Activated CD4-positive, alpha-beta T cell treated with anti-CD3 and anti-CD28 coated beads for 24 hours (primary cell): ENCODE results near the gene FOLH1.
"Not testable (repeated sequence)": the region's sequence is repeated elsewhere in the genome, so short reads cannot be mapped to it uniquely, and the experiment has no call there.

Experiments used
- DNase-seq, 2 donors: peaks; one replicate each; pipeline ENCODE4 v3.0.0-alpha.2; 2020; ENCODE audit warnings: low read depth in 2 of 2

Gene FOLH1

DNA sequence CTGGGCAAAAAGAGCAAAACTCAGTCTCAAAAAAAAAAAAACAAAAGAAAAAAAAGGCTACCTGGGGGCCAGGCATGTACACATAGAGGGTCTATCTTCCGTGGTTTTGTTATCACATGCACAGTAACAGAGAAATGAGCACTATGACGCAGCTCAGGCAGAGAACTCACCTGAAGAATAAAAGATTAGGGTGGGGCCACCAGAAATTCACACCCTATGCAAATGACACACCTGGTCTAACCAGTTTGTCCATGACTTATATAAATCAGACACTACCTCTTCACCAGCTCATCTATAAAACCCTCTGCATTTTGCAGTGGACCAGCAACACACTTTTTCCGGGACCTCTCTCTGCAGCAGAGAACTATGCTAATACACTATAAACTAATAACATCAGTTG is 30.5 kb downstream of the FOLH1 start:
- not testable (repeated sequence) for DNase-seq

DNA sequence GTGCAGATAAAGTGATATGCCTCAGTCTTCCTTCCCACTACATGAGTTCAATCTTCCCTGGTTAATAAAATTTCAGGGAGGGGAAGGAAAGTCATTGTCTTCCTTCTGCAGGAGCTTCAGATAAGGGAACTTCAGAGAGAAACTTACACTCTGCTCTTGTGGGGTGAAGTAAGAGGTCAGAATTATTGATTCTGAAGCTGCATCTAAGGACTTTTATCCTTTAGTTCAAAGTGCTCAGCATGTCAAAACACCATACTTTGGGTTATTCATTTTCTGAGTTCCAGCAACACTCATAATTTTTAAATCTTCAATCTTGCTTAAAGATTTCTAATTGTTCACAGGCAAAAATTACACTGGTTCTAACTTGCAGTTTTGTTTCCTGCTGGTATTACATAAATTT is 33.0 kb downstream of the FOLH1 start:
- not testable (repeated sequence) for DNase-seq

DNA sequence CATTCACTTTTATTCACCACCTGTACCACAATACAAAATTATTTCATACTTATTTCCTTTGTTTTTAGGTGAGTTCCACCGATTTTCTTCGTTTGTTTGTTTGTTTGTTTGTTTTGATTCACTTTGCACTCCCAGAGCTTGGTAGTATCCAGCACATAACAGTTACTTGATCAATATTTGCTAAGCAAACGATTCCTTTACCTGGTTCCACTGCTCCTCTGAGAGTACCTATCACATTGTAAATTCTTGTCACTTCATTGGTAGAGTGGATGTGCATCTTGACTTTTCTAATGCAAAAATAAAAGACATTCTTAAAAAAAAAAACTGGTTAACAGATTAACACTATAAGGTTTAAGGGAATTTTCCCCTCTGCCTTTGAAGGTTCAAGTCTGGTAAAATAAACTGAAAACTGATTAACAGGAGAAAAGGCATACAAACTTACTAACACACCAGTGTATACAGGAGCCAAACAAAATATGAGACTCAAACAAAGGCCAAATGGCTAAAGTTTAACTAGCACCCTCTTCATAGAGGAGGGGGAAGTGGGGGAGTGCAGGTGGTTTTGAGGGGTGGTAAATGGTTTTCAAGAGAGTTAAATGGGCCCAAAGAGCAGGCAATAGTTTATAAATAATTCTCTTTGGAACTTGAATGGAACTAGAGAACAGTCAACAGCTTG is 33.6 kb downstream of the FOLH1 start:
- not testable (repeated sequence) for DNase-seq

DNA sequence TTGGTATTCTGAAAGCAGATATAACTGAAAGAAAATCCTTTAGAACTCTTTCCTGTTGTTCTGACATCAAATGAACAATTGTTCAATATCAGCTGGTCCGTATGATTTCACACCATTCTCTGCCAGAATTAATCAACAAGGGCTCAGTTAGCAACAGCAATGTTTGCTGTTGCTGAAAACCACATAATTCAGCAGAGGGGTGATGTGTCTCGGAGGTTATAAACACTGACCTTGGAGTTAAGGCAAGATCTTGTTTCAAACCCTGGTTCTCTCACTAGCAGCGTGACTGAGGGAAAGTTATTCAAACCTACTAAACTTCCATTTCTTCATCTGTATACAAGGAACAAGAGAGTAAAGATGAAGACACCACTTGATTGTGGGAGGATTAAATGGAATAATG is 36.8 kb downstream of the FOLH1 start:
- DNase-seq, result not testable (repeated sequence)

DNA sequence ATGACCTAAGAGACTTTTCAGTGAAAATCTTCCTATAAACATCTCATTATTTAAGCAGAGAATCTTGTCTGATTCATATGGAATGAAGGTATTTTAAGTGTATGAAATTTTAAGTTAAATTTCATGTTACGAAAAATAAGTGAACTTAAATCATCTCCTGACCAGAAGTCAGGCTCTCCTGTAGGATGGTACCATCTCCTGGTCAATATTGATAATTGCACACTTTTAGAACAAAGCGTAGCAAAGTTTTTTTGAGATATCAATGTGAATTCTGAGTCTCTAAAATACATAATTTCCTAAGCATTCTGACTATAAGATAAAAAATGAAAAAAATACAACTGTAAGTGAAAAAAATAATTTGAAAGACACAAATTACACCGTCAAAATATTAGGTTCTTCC is 38.8 kb downstream of the FOLH1 start:
- DNase-seq, result not testable (repeated sequence)

DNA sequence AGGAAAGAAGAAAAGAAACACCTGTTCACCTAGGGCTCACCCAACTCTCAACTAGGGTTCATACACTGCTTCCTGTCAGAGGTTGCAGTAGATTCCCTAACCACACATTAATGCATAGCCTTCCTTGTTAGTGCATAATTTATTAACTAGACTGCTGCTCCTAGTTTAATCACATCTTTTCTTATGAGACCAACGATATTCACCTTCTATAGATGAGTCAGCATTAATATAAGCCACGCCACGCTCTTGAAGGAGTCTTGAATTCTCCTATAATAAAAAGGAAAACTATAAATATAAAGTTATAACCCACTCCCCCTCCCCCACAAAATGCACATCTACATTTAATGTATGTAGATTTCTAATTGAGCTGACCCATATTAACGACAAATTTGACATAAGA is 39.4 kb downstream of the FOLH1 start:
- not testable (repeated sequence) for DNase-seq

DNA sequence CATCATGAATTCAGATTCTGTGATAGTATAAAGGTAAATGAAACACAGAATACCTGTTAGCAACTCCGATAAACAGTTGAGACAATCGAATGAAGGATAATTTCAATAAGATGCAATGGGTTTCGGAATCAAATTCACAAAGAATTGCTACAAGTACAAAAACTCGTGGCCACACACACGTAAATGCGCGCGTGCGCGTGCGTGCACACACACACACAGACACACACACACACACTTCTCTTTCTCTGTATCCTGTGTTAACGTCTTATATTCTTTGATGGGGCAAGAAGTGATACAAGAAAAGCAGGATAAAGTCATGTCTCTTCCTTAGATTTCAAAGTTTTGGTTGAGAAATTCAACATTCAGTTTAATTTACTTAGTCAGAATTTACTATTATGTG is 57.2 kb downstream of the FOLH1 start:
- no peak for DNase-seq

DNA sequence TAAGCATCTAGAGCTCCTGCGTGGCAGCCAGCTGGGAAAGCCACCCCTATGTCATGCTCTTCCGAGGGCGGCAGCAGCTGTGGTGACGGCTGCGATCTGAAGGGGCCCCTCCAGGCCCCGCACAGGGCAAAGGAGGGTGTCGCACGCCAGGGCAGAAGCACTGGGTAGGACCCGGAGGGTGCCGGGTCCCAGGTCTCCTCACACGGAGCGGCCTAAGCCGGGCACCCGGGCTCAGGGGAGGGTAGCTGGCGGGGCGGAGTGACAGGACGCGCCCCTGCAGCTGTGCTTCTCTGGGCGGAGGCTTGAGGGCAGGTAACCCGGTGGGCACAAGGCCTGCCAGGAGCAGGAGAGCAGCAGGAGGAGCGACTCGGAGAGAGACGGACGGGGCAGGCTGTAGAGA is 106.0 kb downstream of the FOLH1 start:
- DNase-seq, result not testable (repeated sequence)
